Renal cortex interstitium (tissue), 11 donors: ENCODE measurements around the gene SKAP1. TPM values are rescaled to one million over a fixed set of nuclear protein-coding genes. Genes with fewer than 3 reads are reported as not detected.
"Not testable (repeated sequence)": the region's sequence is repeated elsewhere in the genome, so short reads cannot be mapped to it uniquely, and the experiment has no call there.

Experiments
- DNase-seq, 11 donors: peaks; one replicate each; pipeline ENCODE4 v3.0.0-alpha.2; 2013; ENCODE audit warnings: low read depth in 9 of 11, low spot score in 4 of 11; ENCODE audit errors: extremely low read depth in 1 of 11
- polyA plus RNA-seq, 3 donors: library from polyadenylated mRNA; unstranded; fragments of 120-200 nt; gene quantifications; one replicate each; pipeline ENCODE4 v1.2.1, GENCODE V29; 2013; ENCODE audit not compliant: insufficient read length in 3 of 3

Gene SKAP1
- polyA plus RNA-seq, 3 donors = 8.5 to 12.3 (median 10.6) TPM

DNA sequence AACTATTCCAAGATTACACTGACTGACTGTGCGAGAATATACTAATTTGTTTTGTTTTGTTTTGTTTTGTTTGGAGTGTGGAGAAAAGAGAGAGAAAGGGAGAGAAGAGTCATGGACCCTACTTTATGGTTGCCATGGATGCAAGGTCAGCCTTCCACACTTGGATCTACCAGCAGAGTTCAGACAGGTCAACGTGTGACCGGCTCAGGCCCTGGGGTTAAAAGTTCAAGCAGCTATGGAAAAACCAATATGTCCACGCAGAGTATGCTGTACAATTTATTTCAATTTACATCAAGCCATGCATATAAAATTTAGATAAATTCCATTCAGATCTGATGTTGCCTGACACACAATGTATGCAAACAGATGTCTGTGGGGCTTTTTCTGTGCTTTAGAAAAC, 122.8 kb downstream of the SKAP1 start:
- DNase-seq = no peak

DNA sequence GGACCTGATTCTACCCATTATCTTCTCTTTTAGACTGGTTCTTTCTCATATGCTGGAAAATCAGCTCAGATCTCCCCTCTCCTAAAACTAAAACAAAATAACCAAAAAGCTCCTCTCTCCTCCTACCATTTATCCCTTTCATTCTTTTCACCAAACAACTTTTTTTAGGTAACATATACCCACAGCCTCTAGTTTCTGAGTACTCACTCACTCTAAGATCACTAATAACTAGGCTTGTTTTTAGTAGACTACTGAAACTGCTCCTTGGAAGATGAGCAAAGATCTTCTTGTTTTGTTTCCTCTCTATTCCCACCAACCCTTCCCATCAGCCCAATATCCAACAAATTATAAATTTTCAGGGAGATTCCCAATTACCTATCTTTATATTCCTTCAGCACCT, 129.0 kb downstream of the SKAP1 start:
- no peak for DNase-seq

DNA sequence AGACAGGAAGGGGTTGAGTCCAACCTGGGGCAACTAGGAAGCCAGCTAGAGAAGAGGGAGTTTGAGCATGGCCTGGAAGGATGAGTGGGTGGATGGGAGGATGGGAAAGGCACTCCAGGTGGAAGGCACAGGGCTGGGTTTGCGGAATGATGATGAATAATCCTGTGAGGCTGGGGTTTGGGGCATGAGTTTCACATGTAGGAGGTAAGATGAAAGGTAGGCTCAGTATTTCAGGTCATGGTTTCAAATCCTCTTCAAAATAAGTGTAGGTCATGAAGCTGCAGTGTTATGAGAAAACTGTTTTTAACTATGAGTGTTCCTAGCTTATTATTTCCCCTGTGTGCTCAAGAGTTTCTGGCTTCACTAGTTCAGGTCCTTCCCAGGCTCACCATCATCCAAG, 130.3 kb downstream of the SKAP1 start:
- no peak for DNase-seq

DNA sequence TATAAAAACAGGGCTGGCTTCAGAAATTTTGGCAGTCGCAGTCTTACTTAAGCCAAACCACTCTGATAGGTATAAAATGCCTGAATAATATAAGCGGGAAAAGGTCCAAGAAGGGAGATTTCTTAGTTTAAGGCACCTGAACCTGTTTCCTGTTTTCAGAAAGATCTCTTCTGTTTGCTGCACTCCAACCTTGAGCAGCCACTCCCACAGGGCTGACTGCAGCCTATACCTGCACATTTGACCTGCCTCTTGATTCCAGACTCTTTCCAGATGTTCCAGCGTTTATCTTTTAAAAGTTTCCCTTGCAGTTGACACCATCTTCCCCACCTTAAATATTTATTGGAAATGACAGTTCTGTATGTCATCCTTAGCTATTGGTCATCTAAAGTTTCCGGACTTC, 132.2 kb downstream of the SKAP1 start:
- no peak for DNase-seq

DNA sequence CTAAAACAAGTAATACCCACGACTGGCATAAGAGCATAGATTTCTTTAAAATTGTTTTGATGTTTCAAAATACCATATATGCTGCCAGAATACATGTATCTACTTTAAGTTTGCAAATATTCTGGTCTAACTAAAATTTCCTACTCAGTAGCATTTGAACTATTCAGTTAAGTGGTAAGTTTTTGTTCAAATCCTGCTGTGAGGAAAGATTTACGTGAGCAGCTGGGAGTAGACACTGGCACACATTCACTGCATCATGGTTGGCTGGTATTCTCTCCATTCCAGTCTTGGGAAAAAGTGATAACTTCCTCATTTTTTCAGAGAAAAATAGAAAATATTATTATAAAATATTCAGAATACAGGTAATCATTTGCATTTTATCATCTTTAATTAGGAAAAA, 133.6 kb downstream of the SKAP1 start:
- DNase-seq = no peak

DNA sequence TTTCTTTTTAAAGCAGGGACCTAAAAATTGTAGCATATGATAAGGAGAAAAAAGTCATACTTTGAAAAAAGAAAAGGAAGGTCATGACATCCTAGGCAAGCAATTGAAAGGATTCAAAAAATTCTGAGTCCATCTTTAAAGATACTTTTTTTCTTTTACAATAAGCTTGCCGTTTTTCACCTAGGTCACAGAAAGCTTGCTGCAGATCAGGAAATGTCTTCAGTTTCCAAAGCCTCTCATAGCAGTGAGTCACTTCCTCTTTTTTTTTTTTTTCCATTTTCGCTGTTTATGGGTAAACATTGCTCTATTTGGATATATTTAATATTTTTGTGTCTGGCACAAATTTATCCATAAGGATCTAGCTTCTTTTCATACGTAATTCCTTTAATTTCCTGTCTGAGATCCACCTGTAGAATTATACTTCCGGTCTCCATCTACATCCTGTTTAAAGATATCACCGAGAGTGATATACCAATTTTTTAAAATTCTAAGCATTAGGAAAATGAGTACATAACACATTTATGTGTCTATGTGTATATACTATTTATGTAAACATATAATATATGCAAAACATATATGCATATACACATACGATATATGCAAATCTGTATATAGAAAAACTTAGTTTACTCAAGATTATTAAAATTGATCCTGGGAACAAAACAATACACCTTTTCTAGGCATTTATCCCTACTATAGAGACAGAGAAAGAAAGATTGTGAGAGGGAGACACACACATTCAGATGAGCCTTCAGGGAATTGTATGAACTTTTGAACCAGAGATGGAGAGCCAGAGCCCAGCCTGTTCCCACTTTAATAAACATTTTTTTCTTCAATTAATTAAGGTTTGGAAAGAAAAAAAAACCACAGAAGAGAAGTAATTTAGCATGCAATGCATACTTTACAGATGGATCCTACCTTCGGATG, 134.4 kb downstream of the SKAP1 start:
- no peak for DNase-seq

DNA sequence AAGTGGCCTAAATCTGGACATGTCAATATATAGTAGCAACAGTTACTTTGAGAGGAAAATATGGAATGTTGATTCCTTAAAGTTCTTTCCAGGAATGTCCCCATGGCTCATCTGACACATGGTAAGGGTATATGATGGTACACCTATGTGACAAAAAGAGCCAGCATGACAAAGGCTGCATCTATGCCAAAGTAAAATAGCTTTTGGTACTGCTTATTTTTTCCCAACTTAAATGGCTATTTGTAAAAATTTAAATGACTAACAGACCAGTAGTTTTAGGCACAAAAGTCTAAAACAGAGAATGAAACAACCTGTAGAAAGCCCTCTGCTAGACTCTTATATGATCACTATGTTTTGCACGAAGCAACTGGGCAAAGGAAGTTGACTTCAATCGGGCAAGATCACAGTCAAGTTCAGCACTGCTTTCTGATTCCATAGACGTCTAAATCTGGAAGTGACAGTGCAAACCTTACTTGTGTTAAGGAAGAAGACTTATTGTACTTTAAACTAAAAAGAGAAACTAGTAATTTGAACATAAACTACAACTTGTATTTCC, 135.1 kb downstream of the SKAP1 start:
- no peak for DNase-seq

DNA sequence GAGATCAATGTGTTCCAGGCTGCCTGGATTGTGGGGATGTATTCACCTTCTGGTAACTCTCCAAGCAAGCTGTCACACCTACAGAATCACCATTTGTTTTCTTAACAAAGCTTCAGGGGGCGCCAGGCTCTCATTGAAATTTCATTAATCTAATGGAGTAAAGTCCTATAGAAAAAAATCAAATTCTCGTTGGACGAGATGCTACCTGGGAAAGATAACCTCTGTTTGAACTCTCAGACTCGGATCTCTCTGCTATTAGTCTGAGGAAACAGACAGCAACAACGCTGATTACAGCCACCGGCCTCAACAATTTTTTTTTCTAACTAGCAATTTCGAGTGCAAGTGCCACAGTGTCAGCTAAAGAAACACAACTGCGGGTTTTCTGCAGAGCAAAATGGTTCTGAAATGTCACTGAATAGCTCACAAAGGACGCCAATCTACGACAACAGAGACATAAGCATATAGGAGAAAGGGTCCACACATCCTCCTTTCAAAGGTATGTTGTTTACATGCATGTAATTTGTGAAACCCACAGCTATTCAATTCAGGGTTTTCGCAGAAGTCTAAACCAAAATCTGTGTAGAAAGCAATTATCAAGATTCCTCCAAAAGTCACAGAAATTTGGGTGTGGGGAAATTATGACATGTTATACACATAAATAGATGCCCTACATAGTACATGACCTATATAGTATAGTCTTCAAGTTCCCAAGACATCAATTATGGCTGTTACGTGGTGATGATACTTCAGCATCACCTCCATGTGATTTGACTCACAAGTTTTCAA, 135.8 kb downstream of the SKAP1 start:
- DNase-seq = peak in 1 of 11 donors; percentile 15

DNA sequence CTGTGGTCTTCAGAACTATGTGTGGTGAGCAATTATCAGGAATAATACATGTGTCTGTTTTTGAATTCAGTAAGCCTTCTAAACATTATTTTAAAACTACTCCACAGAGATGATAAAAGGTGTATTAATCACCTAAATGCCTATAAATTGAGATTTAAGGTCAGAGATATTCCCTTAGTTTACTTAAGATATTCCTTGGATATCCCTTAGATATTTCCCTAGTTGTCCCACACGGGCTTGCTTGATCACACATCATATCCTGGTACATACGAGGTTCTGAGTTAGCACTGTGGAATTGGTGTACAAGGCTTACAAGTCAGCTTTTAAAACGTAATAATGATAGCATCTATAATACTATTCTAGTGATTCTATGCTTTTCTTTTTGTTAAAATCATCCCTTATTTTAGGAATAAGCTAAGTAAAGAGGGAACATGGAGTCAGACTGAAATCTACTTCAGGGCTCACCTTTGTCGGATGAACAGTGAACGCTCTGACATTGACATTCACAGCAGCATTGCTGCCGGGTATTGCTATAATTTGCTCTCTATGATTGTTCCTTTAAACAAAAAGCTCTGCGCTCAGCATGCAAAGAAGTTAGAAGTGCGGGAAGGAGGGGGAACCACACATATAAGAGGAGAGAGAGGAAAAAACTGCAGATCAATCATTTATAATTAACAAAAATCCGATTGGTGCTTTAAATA, 136.5 kb downstream of the SKAP1 start:
- DNase-seq = no peak

DNA sequence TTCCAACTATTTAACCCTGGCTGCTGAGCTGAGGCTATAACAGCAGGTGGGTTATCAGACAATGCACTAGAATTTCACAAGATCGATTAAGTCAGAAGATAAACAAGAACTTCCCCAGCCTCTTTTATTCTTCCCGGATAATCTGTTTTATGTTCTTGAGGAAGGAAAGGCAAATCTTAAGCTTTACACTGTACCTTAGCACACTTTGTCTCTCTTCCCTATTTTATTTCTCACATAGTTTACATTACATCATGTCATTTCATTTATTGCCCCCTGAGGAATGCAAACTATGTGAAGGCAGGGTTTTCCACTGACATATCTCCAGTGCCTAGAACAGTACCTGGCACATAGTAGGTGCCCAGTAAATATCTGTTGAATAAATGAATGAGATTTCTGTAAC, 139.6 kb downstream of the SKAP1 start:
- no peak for DNase-seq

DNA sequence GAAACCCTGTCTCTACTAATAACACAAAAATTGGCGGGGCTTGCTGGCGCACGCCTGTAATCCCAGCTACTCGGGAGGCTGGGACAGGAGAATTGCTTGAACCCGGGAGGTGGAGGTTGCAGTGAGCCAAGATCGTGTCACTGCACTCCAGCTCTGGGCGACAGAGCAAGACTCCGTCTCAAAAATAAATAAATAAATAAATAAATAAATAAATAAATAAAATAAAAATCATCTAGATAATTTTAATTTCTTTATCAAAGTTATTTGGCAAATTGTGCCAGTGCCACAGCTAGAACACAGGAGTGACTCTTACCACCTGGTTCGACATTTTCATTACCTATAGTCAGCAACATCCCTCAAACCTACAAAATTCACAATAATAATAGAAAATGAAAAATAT, 143.1 kb downstream of the SKAP1 start:
- DNase-seq = not testable (repeated sequence)

DNA sequence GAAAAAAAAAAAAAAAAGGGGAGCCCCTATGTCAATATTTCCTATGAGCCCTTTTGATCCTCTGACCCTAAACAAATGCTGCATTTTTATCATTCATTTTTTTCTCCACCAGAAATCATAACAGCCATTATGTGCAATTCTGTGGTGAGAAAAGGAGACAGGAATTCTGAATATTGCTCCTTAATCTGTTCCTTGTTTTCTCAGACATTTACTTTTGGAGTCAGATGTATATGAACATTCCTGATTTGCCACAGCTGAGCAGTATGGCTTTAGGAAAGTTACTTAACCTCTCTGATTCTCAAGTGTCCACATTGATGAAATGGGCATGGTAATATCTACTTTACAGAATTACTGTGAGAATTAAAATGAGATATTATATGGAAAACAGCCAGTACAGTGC, 144.4 kb downstream of the SKAP1 start:
- DNase-seq = no peak

DNA sequence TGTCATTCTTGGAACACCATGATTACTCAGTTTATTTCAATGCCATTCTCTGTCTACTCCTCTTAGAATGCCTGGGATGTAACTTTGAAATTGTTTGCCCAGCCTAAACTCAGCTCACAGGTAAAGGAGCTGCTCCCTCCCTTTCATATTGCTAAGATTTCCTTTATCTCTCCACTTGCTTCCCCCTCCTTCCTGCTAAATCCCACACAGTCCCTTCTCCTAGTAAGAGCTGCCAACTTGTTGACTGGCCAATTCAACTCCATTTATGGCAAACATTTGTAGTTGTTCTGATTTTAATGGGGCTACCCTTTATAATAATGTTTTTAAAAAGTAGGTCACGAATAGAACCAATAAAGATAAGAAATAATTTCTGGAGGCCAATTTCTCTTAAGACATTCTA, 146.1 kb downstream of the SKAP1 start:
- DNase-seq = no peak

DNA sequence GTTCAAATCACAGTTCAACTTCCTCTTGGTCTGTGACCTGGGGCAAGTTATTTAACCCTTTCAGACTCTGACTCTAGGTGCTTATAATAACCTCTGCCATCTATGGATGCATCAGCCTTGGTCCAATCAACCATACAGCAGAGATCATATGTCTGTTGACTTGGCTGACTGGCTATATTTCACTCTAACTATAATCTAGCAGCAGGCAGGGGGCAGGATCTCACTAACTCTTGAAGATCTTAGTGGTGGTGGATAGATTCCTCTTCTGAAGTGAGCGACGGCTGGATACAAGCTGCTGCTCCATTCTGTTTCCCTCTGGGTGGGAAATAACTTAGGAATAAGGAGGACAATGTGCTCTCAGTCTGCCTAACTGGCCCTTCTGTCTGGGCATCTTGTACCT, 146.6 kb downstream of the SKAP1 start:
- DNase-seq = no peak

DNA sequence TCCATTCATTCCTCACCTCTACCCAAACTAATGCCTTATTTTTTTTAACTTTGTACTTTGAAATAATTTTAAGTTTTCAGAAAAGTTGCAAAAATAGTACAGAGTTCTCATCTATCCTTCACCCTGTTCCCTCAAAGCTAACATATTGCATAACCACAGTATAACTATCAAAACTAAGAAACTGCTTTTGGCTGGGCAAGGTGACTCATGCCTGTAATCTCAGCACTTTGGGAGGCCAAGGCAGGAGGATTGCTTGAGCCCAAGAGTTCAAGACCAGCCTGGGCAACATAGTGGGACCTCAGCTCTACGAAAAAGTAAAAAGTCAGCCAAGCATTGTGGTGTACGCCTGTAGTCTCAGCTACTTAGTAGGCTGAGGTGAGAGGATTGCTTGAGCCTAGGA, 147.7 kb downstream of the SKAP1 start:
- DNase-seq = no peak

DNA sequence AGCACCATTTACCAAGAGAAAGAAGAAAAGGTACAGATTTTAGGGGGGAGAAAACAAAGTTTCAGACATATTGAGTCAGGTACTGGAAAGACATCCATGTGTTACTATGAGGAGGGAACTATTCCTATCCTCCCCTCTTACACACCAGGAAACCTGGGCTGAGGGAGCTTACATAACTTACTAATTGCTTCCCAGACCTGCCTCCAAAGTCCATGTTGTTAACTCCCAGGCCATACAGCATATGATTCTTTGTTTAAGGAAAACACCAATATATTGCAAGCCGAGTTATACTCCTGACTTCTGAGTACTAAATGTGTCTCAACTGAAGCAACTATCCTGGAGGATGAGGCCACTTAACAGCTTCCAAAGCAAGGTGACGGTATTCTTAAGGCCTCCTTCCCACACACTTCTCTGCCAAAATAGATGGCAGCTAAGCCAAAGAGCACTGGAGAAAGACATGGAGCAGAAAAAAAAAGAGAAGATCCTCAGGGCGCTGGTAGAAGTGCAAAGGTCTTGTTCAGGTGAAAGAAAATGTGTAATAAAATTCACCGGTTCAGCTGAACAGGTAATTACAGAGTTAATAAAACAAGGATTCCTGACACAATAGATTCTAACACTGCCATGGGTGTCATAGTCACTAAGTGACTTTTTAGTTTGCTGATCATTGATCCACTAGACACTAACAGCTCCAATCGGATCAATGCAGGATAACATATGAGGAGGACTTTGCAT, 151.1 kb downstream of the SKAP1 start:
- DNase-seq = no peak

DNA sequence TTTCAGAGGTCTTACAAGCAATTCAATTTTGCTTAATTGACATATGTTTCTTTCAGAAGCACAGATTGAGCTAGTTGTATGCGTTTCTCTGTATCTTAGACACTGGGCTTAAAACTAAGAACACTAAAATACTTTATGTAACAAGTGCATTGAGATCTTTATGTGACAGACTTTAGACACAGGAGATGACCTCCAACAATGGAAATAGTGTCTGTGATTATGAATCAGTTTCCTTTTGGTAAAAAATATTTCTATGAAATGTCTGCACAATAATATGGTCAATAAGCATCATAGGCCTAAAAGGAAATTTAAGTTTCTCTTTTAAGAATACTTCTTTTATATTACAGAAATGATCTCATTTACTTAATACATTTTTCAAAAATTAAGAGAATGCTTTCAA, 153.2 kb downstream of the SKAP1 start:
- DNase-seq = no peak

DNA sequence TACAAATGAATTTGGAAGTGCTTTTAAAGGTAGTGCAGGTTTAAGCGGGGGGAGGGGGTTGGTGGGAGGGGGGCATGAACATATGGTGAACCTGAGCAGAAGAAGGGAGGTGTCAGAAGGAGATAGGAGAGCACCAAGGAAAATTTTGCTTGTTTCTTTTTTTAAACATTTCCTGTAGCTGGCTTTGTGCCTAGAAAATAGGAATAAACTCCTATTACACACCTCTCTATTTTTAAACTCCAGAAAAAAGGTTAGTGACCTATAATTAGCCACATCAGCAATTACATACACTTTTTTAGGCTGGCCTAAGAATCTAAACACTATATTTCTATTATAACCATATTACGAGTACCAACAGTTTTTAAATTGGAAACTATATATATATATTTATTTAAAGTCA, 159.1 kb downstream of the SKAP1 start:
- DNase-seq = no peak

DNA sequence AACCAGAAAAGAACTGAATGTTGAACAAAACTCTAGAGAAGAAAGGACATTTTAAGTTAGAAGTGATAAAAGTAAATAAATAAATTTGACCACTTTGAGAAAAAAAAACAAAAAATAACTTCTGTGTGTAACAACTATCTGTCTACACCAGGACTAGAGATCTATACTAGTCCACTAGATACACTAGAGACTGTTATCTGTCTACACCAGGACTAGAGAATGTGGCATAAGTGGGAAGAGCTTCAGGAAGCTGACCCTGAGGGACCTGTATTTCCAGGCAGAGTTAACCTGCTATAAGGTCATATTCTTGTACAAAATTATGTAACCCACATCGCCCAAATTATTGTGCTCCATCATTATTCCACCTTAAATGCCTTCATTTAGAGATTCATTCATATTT, 160.8 kb downstream of the SKAP1 start:
- no peak for DNase-seq
